ENCODE results near the gene KRTAP5-8. TPM values are rescaled to one million over a fixed set of nuclear protein-coding genes. Genes with fewer than 3 reads are reported as not detected.

KRTAP5-8 gene
- total and polyA plus RNA-seq, 2 experiments from 2014 or later: not detected

DNA sequence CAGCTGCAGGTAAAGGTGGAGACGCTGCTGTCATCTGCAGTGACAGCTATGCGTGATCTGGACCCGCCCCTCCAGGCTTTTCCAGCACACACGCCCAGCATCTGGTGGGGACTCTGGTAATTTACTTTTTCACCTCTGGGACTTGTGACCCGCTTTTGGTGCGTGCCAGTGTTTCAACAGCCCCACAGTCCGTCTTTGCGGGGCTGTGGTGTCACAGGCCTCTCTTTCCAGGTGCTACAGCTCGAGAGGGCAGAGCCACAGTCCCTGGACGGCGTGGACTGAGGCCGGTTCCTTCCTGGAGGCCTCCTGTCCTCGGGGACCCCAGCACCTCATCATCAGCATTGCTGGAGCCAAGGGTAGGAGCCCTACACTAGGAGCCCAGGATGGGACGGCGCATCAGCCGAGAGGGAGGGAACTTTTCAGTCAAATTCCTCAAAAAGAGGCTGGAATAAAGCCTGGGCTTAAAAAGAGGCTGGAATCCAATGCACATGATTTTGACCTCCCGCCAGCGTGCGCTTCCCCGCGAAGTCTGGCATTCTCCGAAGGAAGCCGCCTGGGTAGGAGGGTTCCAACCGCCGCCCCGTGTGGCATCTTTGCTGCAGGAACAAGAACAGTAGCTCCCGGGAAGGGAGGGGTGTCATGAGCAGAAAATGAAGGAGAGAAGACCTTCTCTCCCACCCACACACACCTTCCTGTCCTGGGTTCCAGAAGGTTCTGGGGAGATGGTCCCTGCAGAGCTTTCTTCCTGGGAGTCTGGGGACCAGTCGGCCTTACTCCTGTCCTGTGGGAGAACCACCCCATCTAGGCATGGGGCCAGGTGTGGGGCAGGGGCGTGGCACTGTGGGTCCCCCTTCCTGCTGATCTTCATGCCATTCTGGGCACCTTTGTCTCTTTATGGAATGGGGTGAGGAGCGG lies 36.5 kb upstream of the KRTAP5-8 start:
- no peak overlapping the region for H3K9ac ChIP-seq
- TF ChIP-seq EZH2 (IDR thresholded peaks at IDR 0.05; ENCODE audit: insufficient read depth, poor library complexity, severe bottlenecking) (no peak), EZH2phosphoT487 (IDR thresholded peaks at IDR 0.05; ENCODE audit: insufficient read depth, low read depth) (no peak)
- no peaks in the 10 kb centered on the region for H3K27me3 ChIP-seq (replicated peaks; ENCODE audit: insufficient read depth)
- H3K27ac ChIP-seq: no peak overlapping the region
- 87 to 89% methylated on average over 30 of the region's 30 CpGs for WGBS, 2 experiments (ENCODE audit: low coverage in 1 of 2, low lambda C conversion rate in 2 of 2, missing lambda C conversion rate in 2 of 2)
- H2AFZ ChIP-seq: no peak overlapping the region
- no peaks in the 10 kb centered on the region for H3K9me2 ChIP-seq (ENCODE audit: insufficient read depth)
- peaks cover 18% of the 10 kb centered on the region for H3K36me3 ChIP-seq (ENCODE audit: low read depth)
- DNase-seq: no peak
- in situ Hi-C loops (cut with MboI): no loop called here
- H4K20me1 ChIP-seq (ENCODE audit: insufficient read depth): no peaks in the 10 kb centered on the region
- H3K4me3 ChIP-seq: no peak overlapping the region
- no peak overlapping the region for H3K4me2 ChIP-seq (ENCODE audit: unreplicated experiment)
- no peaks in the 10 kb centered on the region for H3K79me2 ChIP-seq (ENCODE audit: insufficient read depth)
- H3F3A ChIP-seq (ENCODE audit: insufficient read depth): no peaks in the 10 kb centered on the region
- no peaks in the 10 kb centered on the region for H3K9me3 ChIP-seq (ENCODE audit: low read depth)
- H3K4me1 ChIP-seq (ENCODE audit: insufficient read depth): no peaks in the 10 kb centered on the region

DNA sequence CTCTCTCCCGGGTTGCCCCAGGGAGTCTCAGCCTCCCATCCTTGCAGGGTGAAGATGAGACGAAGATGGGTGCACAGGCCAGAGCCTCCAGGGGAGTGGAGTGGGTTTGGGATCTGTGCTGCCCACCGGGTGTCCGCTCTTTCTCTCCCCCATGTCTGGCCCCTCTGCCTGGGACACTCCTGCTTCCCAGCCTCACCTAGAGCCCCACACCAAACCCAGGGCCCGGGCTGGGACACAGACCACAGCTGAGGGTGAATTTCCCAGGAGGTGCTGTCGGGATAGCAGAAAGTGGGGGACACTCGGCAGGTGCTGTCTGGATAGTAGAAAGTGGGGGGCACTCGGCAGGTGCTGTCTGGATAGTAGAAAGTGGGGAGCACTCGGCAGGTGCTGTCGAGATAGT lies 35.8 kb upstream of the KRTAP5-8 start:
- Histone ChIP-seq H3K27ac (no peak overlapping the region), H2AFZ (no peak overlapping the region), H3K9me3 (ENCODE audit: low read depth) (no peaks in the 10 kb centered on the region), H3K4me1 (ENCODE audit: insufficient read depth) (no peaks in the 10 kb centered on the region), H3F3A (ENCODE audit: insufficient read depth) (no peaks in the 10 kb centered on the region), H3K4me2 (ENCODE audit: unreplicated experiment) (no peak overlapping the region), H3K36me3 (ENCODE audit: low read depth) (peaks cover 18% of the 10 kb centered on the region), H3K9me2 (ENCODE audit: insufficient read depth) (no peaks in the 10 kb centered on the region), H3K9ac (no peak overlapping the region), H3K4me3 (no peak overlapping the region), H3K27me3 (replicated peaks; ENCODE audit: insufficient read depth) (no peaks in the 10 kb centered on the region), H3K79me2 (ENCODE audit: insufficient read depth) (no peaks in the 10 kb centered on the region), H4K20me1 (ENCODE audit: insufficient read depth) (no peaks in the 10 kb centered on the region)
- no peak for DNase-seq
- in situ Hi-C loops (cut with MboI): no loop called here
- WGBS, 2 experiments (ENCODE audit: low coverage in 1 of 2, low lambda C conversion rate in 2 of 2, missing lambda C conversion rate in 2 of 2): 85 to 87% methylated on average over 10 of the region's 10 CpGs
- no peak for TF ChIP-seq EZH2 (IDR thresholded peaks at IDR 0.05; ENCODE audit: insufficient read depth, poor library complexity, severe bottlenecking)
- no peak for TF ChIP-seq EZH2phosphoT487 (IDR thresholded peaks at IDR 0.05; ENCODE audit: insufficient read depth, low read depth)

DNA sequence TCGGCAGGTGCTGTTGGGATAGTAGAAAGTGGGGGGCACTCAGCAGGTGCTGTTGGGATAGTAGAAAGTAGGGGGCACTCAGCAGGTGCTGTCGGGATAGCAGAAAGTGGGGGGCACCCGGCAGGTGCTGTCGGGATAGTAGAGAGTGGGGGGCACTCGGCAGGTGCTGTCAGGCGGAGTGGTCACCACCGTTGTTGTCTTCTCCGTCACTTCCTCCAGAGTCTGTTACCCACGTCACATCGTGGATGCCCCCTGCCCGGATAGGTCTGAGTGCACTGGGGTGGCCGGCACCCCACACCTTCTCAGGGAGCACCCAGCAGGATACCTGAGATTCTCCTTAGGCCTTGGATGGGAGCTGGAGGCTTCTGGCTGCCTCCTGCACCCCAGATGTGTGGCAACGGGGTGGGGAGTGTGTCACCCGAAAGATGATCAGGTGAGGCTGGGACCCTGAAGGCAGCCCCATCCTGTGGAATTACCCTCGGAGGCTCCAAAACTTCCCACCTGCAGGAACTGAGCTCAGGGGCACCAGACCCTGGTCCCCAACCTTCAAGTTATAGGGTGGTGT lies 34.9 kb upstream of the KRTAP5-8 start:
- H3K27ac ChIP-seq: no peak overlapping the region
- H3F3A ChIP-seq (ENCODE audit: insufficient read depth): no peaks in the 10 kb centered on the region
- H3K36me3 ChIP-seq (ENCODE audit: low read depth): peaks cover 18% of the 10 kb centered on the region
- in situ Hi-C loops (cut with MboI): no loop called here
- no peaks in the 10 kb centered on the region for H3K27me3 ChIP-seq (replicated peaks; ENCODE audit: insufficient read depth)
- H3K9me3 ChIP-seq (ENCODE audit: low read depth): no peaks in the 10 kb centered on the region
- no peaks in the 10 kb centered on the region for H3K9me2 ChIP-seq (ENCODE audit: insufficient read depth)
- H3K4me2 ChIP-seq (ENCODE audit: unreplicated experiment): no peak overlapping the region
- no peak overlapping the region for H3K9ac ChIP-seq
- H4K20me1 ChIP-seq (ENCODE audit: insufficient read depth): no peaks in the 10 kb centered on the region
- H3K79me2 ChIP-seq (ENCODE audit: insufficient read depth): no peaks in the 10 kb centered on the region
- 94% methylated on average over 11 to 15 of the region's 15 CpGs for WGBS, 2 experiments (ENCODE audit: low coverage in 1 of 2, low lambda C conversion rate in 2 of 2, missing lambda C conversion rate in 2 of 2)
- TF ChIP-seq EZH2phosphoT487 (IDR thresholded peaks at IDR 0.05; ENCODE audit: insufficient read depth, low read depth) (no peak), EZH2 (IDR thresholded peaks at IDR 0.05; ENCODE audit: insufficient read depth, poor library complexity, severe bottlenecking) (no peak)
- no peak overlapping the region for H3K4me3 ChIP-seq
- DNase-seq: no peak
- no peaks in the 10 kb centered on the region for H3K4me1 ChIP-seq (ENCODE audit: insufficient read depth)
- H2AFZ ChIP-seq: no peak overlapping the region

DNA sequence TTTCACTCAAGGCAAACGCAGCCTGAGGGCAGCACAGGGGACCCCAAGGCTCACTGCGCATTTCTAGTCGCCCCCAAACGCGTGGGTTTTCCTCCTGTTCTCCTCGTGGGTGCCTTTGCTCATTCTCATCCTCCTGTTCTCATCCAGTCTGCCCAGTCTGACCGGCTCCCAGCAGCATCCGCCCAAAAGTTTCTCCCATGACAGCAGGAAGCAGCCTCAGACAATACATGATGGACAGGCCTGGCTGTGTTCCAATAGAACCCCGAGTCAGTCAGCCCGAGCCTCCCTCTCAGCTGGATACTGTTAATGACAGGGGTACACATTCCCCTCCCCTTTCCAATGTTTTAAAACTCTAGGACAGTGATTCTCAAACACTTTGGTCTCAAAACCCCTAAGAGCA lies 33.3 kb upstream of the KRTAP5-8 start:
- H3K27me3 ChIP-seq (replicated peaks; ENCODE audit: insufficient read depth): no peaks in the 10 kb centered on the region
- no peaks in the 10 kb centered on the region for H4K20me1 ChIP-seq (ENCODE audit: insufficient read depth)
- no peak overlapping the region for H2AFZ ChIP-seq
- in situ Hi-C loops (cut with MboI): no loop called here
- H3K27ac ChIP-seq: no peak overlapping the region
- no peaks in the 10 kb centered on the region for H3K79me2 ChIP-seq (ENCODE audit: insufficient read depth)
- H3K4me2 ChIP-seq (ENCODE audit: unreplicated experiment): no peak overlapping the region
- no peaks in the 10 kb centered on the region for H3K4me1 ChIP-seq (ENCODE audit: insufficient read depth)
- H3F3A ChIP-seq (ENCODE audit: insufficient read depth): no peaks in the 10 kb centered on the region
- 80 to 81% methylated on average over 10 of the region's 10 CpGs for WGBS, 2 experiments (ENCODE audit: low coverage in 1 of 2, low lambda C conversion rate in 2 of 2, missing lambda C conversion rate in 2 of 2)
- TF ChIP-seq EZH2phosphoT487 (IDR thresholded peaks at IDR 0.05; ENCODE audit: insufficient read depth, low read depth) (no peak), EZH2 (IDR thresholded peaks at IDR 0.05; ENCODE audit: insufficient read depth, poor library complexity, severe bottlenecking) (no peak)
- no peak for DNase-seq
- peaks cover 3% of the 10 kb centered on the region for H3K36me3 ChIP-seq (ENCODE audit: low read depth)
- H3K4me3 ChIP-seq: no peak overlapping the region
- no peaks in the 10 kb centered on the region for H3K9me2 ChIP-seq (ENCODE audit: insufficient read depth)
- H3K9ac ChIP-seq: no peak overlapping the region
- no peaks in the 10 kb centered on the region for H3K9me3 ChIP-seq (ENCODE audit: low read depth)
